Measurements from ENCODE around the gene RPP40. TPM values are rescaled to one million over a fixed set of nuclear protein-coding genes. Genes with fewer than 3 reads are reported as not detected.

The RPP40 gene
- total RNA-seq, 1 experiment from 2014 or later = 25.9 TPM

DNA sequence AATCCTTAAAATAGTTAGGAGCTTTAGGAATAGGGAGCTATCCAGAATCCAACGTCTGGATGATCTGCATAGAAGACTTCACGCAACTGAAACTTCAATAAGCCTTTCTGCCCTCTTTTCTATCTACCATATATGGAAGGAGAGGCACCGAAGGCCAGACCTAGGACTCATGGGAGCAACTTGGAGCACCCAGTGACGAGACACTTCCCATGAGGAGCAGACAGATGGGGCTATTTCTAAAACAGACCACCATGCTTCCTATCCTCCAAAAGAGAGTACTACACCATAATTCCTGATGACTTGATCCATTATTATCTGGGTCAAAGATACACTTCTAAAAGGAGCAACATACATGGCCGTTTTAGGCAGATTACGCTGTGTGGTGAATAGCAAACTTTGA is 6.0 kb downstream of the RPP40 start:
- DNase-seq (ENCODE audit: low read depth, low spot score) (no peak), ATAC-seq (no peak)
- no peaks in the 10 kb centered on the region for H3K27me3 ChIP-seq (ENCODE audit: control insufficient read depth, insufficient read depth, low read length)
- in situ Hi-C loops (cut with HindIII; ENCODE audit: low pct_unique_long_range_greater_than_20kb, low sequenced_read_pairs) (no loop called here), intact Hi-C loops (cut with micrococcal nuclease; ENCODE audit: unreplicated experiment) (no loop called here)
- CTCF ChIA-PET = no interaction called here
- H3K4me3 ChIP-seq (ENCODE audit: low read depth in 2 of 2, low read length in 2 of 2) = no peak overlapping the region
- no peak overlapping the region for H3K27ac ChIP-seq (ENCODE audit: low read length)
- no peak for TF ChIP-seq TCF7L2 (IDR thresholded peaks at IDR 0.05; ENCODE audit: low read depth, low read length)
- TF ChIP-seq SIN3A (IDR thresholded peaks at IDR 0.05; ENCODE audit: borderline replicate concordance, insufficient read depth, low read depth, low read length) = no peak
- TF ChIP-seq, protein P1, sequence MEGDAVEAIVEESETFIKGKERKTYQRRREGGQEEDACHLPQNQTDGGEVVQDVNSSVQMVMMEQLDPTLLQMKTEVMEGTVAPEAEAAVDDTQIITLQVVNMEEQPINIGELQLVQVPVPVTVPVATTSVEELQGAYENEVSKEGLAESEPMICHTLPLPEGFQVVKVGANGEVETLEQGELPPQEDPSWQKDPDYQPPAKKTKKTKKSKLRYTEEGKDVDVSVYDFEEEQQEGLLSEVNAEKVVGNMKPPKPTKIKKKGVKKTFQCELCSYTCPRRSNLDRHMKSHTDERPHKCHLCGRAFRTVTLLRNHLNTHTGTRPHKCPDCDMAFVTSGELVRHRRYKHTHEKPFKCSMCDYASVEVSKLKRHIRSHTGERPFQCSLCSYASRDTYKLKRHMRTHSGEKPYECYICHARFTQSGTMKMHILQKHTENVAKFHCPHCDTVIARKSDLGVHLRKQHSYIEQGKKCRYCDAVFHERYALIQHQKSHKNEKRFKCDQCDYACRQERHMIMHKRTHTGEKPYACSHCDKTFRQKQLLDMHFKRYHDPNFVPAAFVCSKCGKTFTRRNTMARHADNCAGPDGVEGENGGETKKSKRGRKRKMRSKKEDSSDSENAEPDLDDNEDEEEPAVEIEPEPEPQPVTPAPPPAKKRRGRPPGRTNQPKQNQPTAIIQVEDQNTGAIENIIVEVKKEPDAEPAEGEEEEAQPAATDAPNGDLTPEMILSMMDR (IDR thresholded peaks at IDR 0.05) = no peak
- no TSS peak for BruUV-seq (replicated peaks)
- no peaks in the 10 kb centered on the region for H3K9me3 ChIP-seq (ENCODE audit: control insufficient read depth, insufficient read depth, low read depth, low read length)
- H3K4me1 ChIP-seq (ENCODE audit: control insufficient read depth, insufficient read depth, low read length) = no peaks in the 10 kb centered on the region
- H3K36me3 ChIP-seq (ENCODE audit: control insufficient read depth, insufficient read depth, low read length) = peaks cover 16% of the 10 kb centered on the region
- POLR2A ChIA-PET = no interaction called here

- ATAC-seq = no peak
- intact Hi-C loops (cut with micrococcal nuclease; ENCODE audit: unreplicated experiment) = no loop called here
- POLR2A ChIA-PET = no interaction called here
Measured at GRCh38 chr6:4994741-4995140, 9.1 kb downstream of the RPP40 start.

More at GRCh38 chr6:4994741-4995140, 9.1 kb downstream of the RPP40 start:
- DNase-seq (ENCODE audit: low read depth, low spot score) = no peak
- no peak overlapping the region for H3K27ac ChIP-seq (ENCODE audit: low read length)
- CTCF ChIA-PET = no interaction called here
- H3K4me1 ChIP-seq (ENCODE audit: control insufficient read depth, insufficient read depth, low read length) = no peaks in the 10 kb centered on the region
- BruUV-seq (replicated peaks) = no TSS peak
- TF ChIP-seq SIN3A (IDR thresholded peaks at IDR 0.05; ENCODE audit: borderline replicate concordance, insufficient read depth, low read depth, low read length) (no peak), POLR2AphosphoS5 (IDR thresholded peaks at IDR 0.05; ENCODE audit: low read depth, low read length) (no peak), TCF7L2 (IDR thresholded peaks at IDR 0.05; ENCODE audit: low read depth, low read length) (no peak)
- TF ChIP-seq, protein P2, sequence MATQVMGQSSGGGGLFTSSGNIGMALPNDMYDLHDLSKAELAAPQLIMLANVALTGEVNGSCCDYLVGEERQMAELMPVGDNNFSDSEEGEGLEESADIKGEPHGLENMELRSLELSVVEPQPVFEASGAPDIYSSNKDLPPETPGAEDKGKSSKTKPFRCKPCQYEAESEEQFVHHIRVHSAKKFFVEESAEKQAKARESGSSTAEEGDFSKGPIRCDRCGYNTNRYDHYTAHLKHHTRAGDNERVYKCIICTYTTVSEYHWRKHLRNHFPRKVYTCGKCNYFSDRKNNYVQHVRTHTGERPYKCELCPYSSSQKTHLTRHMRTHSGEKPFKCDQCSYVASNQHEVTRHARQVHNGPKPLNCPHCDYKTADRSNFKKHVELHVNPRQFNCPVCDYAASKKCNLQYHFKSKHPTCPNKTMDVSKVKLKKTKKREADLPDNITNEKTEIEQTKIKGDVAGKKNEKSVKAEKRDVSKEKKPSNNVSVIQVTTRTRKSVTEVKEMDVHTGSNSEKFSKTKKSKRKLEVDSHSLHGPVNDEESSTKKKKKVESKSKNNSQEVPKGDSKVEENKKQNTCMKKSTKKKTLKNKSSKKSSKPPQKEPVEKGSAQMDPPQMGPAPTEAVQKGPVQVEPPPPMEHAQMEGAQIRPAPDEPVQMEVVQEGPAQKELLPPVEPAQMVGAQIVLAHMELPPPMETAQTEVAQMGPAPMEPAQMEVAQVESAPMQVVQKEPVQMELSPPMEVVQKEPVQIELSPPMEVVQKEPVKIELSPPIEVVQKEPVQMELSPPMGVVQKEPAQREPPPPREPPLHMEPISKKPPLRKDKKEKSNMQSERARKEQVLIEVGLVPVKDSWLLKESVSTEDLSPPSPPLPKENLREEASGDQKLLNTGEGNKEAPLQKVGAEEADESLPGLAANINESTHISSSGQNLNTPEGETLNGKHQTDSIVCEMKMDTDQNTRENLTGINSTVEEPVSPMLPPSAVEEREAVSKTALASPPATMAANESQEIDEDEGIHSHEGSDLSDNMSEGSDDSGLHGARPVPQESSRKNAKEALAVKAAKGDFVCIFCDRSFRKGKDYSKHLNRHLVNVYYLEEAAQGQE (IDR thresholded peaks at IDR 0.05; ENCODE audit: insufficient read depth in 1 of 2, low read depth in 2 of 2, low read length in 1 of 2) = no peak
- TF ChIP-seq, protein P1 (IDR thresholded peaks at IDR 0.05) = no peak
- H3K27me3 ChIP-seq (ENCODE audit: control insufficient read depth, insufficient read depth, low read length) = no peaks in the 10 kb centered on the region
- no peaks in the 10 kb centered on the region for H3K9me3 ChIP-seq (ENCODE audit: control insufficient read depth, insufficient read depth, low read depth, low read length)
- peaks cover 13% of the 10 kb centered on the region for H3K36me3 ChIP-seq (ENCODE audit: control insufficient read depth, insufficient read depth, low read length)
- no peak overlapping the region for H3K4me3 ChIP-seq (ENCODE audit: low read depth in 2 of 2, low read length in 2 of 2)
- in situ Hi-C loops (cut with HindIII; ENCODE audit: low pct_unique_long_range_greater_than_20kb, low sequenced_read_pairs) = no loop called here

All from Panc1 (cell line).